GM13976 (cell line): ENCODE data around the gene ZSCAN5A.

Source experiments
- DNase-seq: peaks from one replicate; pipeline ENCODE4 v3.0.0; 2012; ENCODE audit warnings: low spot score
- in situ Hi-C: fragments of 300-500 bp; cut with MboI; formaldehyde crosslinking; loops from one replicate; pipeline ENCODE4 v1.12.0; 2022; ENCODE audit warnings: low sequenced_read_pairs, mixed read lengths, inconsistent platforms; ENCODE audit not compliant: unreplicated experiment
- TF ChIP-seq, protein P1 (sequence below): IDR thresholded peaks from 2 replicates; pipeline ENCODE4 v1.5.1; 2012; ENCODE audit warnings: borderline replicate concordance, mild to moderate bottlenecking; ENCODE audit not compliant: insufficient read depth; ENCODE audit errors: extremely low read depth, missing control alignments, control extremely low read depth

The ZSCAN5A gene

GRCh38 chr19:56297010-56297409, 17.6 kb downstream of the ZSCAN5A start:
- DNase-seq = no peak
- TF ChIP-seq, protein P1, sequence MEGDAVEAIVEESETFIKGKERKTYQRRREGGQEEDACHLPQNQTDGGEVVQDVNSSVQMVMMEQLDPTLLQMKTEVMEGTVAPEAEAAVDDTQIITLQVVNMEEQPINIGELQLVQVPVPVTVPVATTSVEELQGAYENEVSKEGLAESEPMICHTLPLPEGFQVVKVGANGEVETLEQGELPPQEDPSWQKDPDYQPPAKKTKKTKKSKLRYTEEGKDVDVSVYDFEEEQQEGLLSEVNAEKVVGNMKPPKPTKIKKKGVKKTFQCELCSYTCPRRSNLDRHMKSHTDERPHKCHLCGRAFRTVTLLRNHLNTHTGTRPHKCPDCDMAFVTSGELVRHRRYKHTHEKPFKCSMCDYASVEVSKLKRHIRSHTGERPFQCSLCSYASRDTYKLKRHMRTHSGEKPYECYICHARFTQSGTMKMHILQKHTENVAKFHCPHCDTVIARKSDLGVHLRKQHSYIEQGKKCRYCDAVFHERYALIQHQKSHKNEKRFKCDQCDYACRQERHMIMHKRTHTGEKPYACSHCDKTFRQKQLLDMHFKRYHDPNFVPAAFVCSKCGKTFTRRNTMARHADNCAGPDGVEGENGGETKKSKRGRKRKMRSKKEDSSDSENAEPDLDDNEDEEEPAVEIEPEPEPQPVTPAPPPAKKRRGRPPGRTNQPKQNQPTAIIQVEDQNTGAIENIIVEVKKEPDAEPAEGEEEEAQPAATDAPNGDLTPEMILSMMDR = no peak
- in situ Hi-C loops = no loop called here

- TF ChIP-seq, protein P1 = no peak
- in situ Hi-C loops = no loop called here
- DNase-seq = no peak
Observed at GRCh38 chr19:56295531-56296455, 18.8 kb downstream of the ZSCAN5A start.

DNA sequence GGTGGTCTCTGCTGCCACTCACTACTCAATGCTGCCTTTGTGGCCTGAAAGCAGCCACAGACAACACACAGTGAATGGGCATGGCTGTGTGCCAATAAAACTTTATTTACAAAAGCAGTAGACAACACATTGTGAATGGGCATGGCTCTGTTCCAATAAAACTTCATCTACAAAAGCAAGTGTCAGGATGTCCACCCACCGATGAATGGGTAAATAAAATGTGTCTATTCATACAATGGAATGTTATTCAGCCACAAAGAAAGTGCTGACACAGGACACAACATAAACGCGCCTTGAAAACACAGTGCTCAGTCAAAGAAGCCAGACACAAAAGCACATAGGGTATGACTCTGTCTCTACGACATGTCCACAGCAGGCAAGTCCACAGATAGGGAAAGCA, 20.1 kb downstream of the ZSCAN5A start:
- in situ Hi-C loops = no loop called here

DNA sequence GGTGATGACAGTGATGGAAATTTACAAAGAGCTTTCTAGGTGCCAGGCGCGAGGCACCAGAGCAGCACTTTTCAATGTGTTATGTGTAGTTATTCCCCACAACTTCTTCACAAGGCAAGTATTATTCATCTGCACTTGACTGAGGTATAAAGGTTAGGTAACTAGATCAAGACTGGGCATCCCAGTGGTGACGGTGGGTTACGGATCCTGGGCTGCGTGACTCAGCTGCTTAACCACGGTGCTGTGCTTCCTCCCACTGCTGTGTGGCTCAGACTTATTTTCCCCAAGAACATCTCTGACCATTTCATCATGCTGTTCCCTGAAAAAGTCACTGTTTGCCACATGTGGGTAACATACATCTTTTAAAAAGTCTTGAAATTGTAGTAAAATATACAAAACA, 22.8 kb downstream of the ZSCAN5A start:
- DNase-seq = no peak
- TF ChIP-seq, protein P1 = no peak
- in situ Hi-C loops = no loop called here

More for the DNA sequence above, 20.1 kb downstream of the ZSCAN5A start:
- DNase-seq = no peak
- TF ChIP-seq, protein P1 = no peak

- no peak for DNase-seq
- TF ChIP-seq, protein P1 = no peak
- in situ Hi-C loops = no loop called here
Observed at GRCh38 chr19:56290104-56290503, 24.5 kb downstream of the ZSCAN5A start.

DNA sequence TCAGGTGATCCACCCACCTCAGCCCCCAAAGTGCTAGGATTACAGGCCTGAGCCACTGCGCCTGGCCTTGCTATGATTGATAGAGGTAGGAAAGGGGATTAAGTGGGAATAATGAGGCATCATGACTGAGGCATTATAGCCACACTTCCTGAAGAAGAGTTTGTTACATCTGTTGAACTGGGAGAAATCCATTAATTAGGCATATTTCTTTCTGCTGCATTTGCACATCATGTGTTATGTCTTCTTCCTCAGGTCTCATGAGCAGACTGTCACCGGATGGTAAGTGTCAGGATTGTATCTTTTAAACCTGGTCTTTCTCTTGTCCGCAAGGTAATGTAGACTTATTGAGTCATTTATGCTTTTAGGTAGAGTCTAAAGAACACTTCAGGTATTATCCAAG, 29.9 kb downstream of the ZSCAN5A start:
- DNase-seq = no peak
- in situ Hi-C loops = no loop called here
- TF ChIP-seq, protein P1 = no peak
